Cerebellar nuclear complex (tissue), 1 donor: ENCODE data around the gene RALGPS1.
A peak's percentile ranks its signal among the peaks of the same experiment; 100 is the strongest.

ENCODE experiments used
- DNase-seq, 2 experiments: peaks; one replicate each; lab custom pipeline; 2025; lab: John Stamatoyannopoulos, UW

Gene RALGPS1

GRCh38 chr9:127078988-127079387 is 164.4 kb downstream of the RALGPS1 start:
- no peak for DNase-seq

- no peak for DNase-seq
Measured at GRCh38 chr9:127079446-127080140, 165.0 kb downstream of the RALGPS1 start.

GRCh38 chr9:127081250-127082185 is 166.9 kb downstream of the RALGPS1 start:
- no peak for DNase-seq

GRCh38 chr9:127083138-127083980 is 168.8 kb downstream of the RALGPS1 start:
- peak; percentile 40 to 52 for DNase-seq

GRCh38 chr9:127084076-127085039 is 169.8 kb downstream of the RALGPS1 start:
- no peak for DNase-seq

GRCh38 chr9:127085186-127085585 is 170.6 kb downstream of the RALGPS1 start:
- DNase-seq, result no peak

- DNase-seq, result no peak
Measured at GRCh38 chr9:127086771-127087170, 172.2 kb downstream of the RALGPS1 start.

- no peak for DNase-seq
Measured at GRCh38 chr9:127087411-127087810, 172.8 kb downstream of the RALGPS1 start.

- no peak for DNase-seq
Measured at GRCh38 chr9:127087836-127088235, 173.3 kb downstream of the RALGPS1 start.

GRCh38 chr9:127088724-127089615 is 174.4 kb downstream of the RALGPS1 start:
- no peak for DNase-seq

GRCh38 chr9:127089631-127090081 is 175.1 kb downstream of the RALGPS1 start:
- DNase-seq, result no peak

- DNase-seq, result no peak
Measured at GRCh38 chr9:127090341-127090985, 175.9 kb downstream of the RALGPS1 start.

- no peak for DNase-seq
Measured at GRCh38 chr9:127091526-127091925, 176.9 kb downstream of the RALGPS1 start.

GRCh38 chr9:127092041-127092608 is 177.5 kb downstream of the RALGPS1 start:
- DNase-seq, result no peak

- no peak for DNase-seq
Measured at GRCh38 chr9:127093319-127094020, 178.9 kb downstream of the RALGPS1 start.

GRCh38 chr9:127095411-127095810 is 180.8 kb downstream of the RALGPS1 start:
- no peak for DNase-seq

- no peak for DNase-seq
Measured at GRCh38 chr9:127096208-127096607, 181.6 kb downstream of the RALGPS1 start.

- DNase-seq, result no peak
Measured at GRCh38 chr9:127097683-127098082, 183.1 kb downstream of the RALGPS1 start.
